Fibroblast of lung (primary cell): ENCODE results near the gene HAO2. TPM values are rescaled to one million over a fixed set of nuclear protein-coding genes. Genes with fewer than 3 reads are reported as not detected.

Experiments used
- DNase-seq, 2 donors: peaks; one replicate each; pipeline versions ENCODE4 v3.0.0 to v3.0.0-alpha.2; 2010; ENCODE audit warnings: low read depth in 2 of 2
- H2AFZ ChIP-seq: 2 replicates; pipeline ENCODE4 v1.5.1; 2012; ENCODE audit warnings: low read length, control low read depth, inconsistent platforms
- H3K27ac ChIP-seq: 2 replicates; pipeline ENCODE4 v1.5.1; 2011; ENCODE audit warnings: low read length, control low read depth; ENCODE audit not compliant: insufficient read depth
- H3K27me3 ChIP-seq: 2 replicates; pipeline ENCODE4 v1.5.1; 2011; ENCODE audit warnings: mild to moderate bottlenecking, low read length; ENCODE audit not compliant: control insufficient read depth, insufficient read depth
- H3K36me3 ChIP-seq: 2 replicates; pipeline ENCODE4 v1.5.1; 2011; ENCODE audit warnings: low read length; ENCODE audit not compliant: control insufficient read depth, insufficient read depth
- H3K4me1 ChIP-seq: 2 replicates; pipeline ENCODE4 v1.5.1; 2011; ENCODE audit warnings: low read length; ENCODE audit not compliant: control insufficient read depth, insufficient read depth; ENCODE audit errors: extremely low read depth
- H3K4me2 ChIP-seq: 2 replicates; pipeline ENCODE4 v1.5.1; 2011; ENCODE audit warnings: low read length, control low read depth; ENCODE audit not compliant: insufficient read depth; ENCODE audit errors: extremely low read depth
- H3K4me3 ChIP-seq, 4 experiments: fragments of 200-600 bp in 1 of 4; sonication (generic) in 1 of 4; replicated peaks in 1 of 4; 2 replicates each; pipeline ENCODE4 v1.5.1; 2011 to 2016; ENCODE audit warnings: low read length in 4 of 4, low read depth in 3 of 4, mild to moderate bottlenecking in 3 of 4, control low read depth in 2 of 4, inconsistent platforms in 1 of 4, mixed read lengths in 1 of 4; ENCODE audit not compliant: insufficient read depth in 1 of 4; ENCODE audit errors: control extremely low read depth in 1 of 4
- H3K79me2 ChIP-seq: 2 replicates; pipeline ENCODE4 v1.5.1; 2012; ENCODE audit warnings: mild to moderate bottlenecking, low read length, inconsistent platforms; ENCODE audit not compliant: control insufficient read depth, insufficient read depth
- H3K9ac ChIP-seq: 2 replicates; pipeline ENCODE4 v1.5.1; 2011; ENCODE audit warnings: mild to moderate bottlenecking, low read length, control low read depth; ENCODE audit not compliant: insufficient read depth
- H3K9me3 ChIP-seq: 2 replicates; pipeline ENCODE4 v1.5.1; 2012; ENCODE audit warnings: low read depth, low read length; ENCODE audit not compliant: control insufficient read depth, insufficient read depth
- H4K20me1 ChIP-seq: 2 replicates; pipeline ENCODE4 v1.5.1; 2011; ENCODE audit warnings: low read length; ENCODE audit not compliant: control insufficient read depth, insufficient read depth; ENCODE audit errors: extremely low read depth
- CTCF ChIP-seq, 2 donors: IDR thresholded peaks in 1 of 2; conservative IDR thresholded peaks in 1 of 2; 1 replicate in 1 of 2; 2 replicates in 1 of 2; pipeline ENCODE4 v1.5.1; 2011 to 2012; ENCODE audit warnings: low read length in 2 of 2, control low read depth in 1 of 2, inconsistent platforms in 1 of 2, low read depth in 1 of 2, mild to moderate bottlenecking in 1 of 2
- EZH2 ChIP-seq: IDR thresholded peaks from 2 replicates; pipeline ENCODE4 v1.5.1; 2012; ENCODE audit warnings: low read length, control low read depth, mild to moderate bottlenecking; ENCODE audit errors: missing control alignments
- polyA plus RNA-seq, 2 donors: library from polyadenylated mRNA; depleted of rRNA in 1 of 2; stranded (reverse) in 1 of 2; unstranded in 1 of 2; fragments of >200 nt; gene quantifications; 2 replicates each; pipeline ENCODE4 v1.2.1, GENCODE V29; 2011 to 2012; ENCODE audit warnings: missing spikeins in 1 of 2
- total RNA-seq: library from RNA; depleted of rRNA; stranded (reverse); fragments of >200 nt; gene quantifications from 2 replicates; pipeline ENCODE4 v1.2.1, GENCODE V29; 2014

Gene HAO2
- total and polyA plus RNA-seq, 2 donors (not counting 1 experiment from before 2014, with no cell fraction given) = not detected

- no peak overlapping the region for H2AFZ ChIP-seq
- no peaks in the 10 kb centered on the region for H3K4me1 ChIP-seq
- no peak overlapping the region for H3K4me3 ChIP-seq
- H3K9me3 ChIP-seq = no peaks in the 10 kb centered on the region
- H3K4me2 ChIP-seq = no peak overlapping the region
- H3K79me2 ChIP-seq = no peaks in the 10 kb centered on the region
- no peaks in the 10 kb centered on the region for H4K20me1 ChIP-seq
- H3K9ac ChIP-seq = no peak overlapping the region
- no peak for TF ChIP-seq EZH2
- H3K36me3 ChIP-seq = no peaks in the 10 kb centered on the region
- peaks cover 3% of the 10 kb centered on the region for H3K27me3 ChIP-seq
- no peak for DNase-seq
- H3K27ac ChIP-seq = no peak overlapping the region
These were observed 45.2 kb upstream of the HAO2 start for GRCh38 chr1:119323216-119323982.

DNA sequence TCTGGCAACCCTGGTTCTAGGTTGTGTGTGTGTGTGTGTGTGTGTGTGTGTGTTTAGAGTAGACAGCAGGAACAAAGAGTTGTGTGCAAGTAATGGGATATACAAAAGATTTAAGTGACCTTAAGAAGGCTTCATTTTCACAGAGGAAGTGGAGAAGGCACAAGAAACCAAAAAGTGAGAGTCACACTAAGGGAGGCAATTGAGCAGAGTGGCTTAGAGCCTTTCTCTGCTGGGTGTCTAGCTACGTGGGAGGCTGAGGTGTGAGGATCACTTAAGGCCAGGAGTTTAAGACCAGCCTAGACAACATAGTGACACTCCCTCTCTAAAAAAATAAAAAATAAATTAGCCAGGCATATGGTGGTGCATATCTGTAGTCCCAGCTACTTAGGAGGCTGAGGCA is 44.4 kb upstream of the HAO2 start:
- DNase-seq = no peak
- Histone ChIP-seq H3K4me1 (no peaks in the 10 kb centered on the region), H3K36me3 (no peaks in the 10 kb centered on the region), H3K9ac (no peak overlapping the region), H3K4me3 (no peak overlapping the region), H3K27ac (no peak overlapping the region), H4K20me1 (no peaks in the 10 kb centered on the region), H3K79me2 (no peaks in the 10 kb centered on the region), H3K4me2 (no peak overlapping the region), H3K9me3 (no peaks in the 10 kb centered on the region), H2AFZ (no peak overlapping the region), H3K27me3 (peaks cover 3% of the 10 kb centered on the region)
- TF ChIP-seq CTCF (conservative IDR thresholded peaks at IDR 0.05 in 1 of 2, IDR thresholded peaks at IDR 0.05 in 1 of 2; ENCODE audit: low read depth in 1 of 2, low read length in 2 of 2) = no peak
- TF ChIP-seq EZH2 = no peak

DNA sequence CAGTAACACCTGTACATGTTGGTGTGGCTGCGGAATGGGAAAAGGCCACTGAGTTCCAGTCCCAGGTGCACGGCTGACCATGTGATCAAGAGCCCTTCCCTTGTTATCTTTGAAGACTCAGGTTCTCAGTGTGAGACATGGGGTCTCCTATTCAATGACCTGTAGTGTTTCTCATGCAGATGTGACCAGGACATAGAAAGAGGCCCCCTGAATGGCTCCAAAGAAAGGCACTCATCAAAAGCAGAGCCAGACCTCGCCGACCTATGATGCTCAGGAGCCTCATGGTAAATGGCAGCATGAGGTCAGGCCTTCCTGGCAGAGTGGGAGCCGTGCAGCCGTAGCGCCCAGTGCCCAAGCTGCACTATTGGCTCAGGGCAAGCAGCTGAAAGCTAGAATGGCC is 42.3 kb upstream of the HAO2 start:
- Histone ChIP-seq H3K9me3 (no peaks in the 10 kb centered on the region), H3K27ac (no peak overlapping the region), H3K36me3 (no peaks in the 10 kb centered on the region), H3K27me3 (peaks cover 3% of the 10 kb centered on the region), H4K20me1 (no peaks in the 10 kb centered on the region), H3K4me1 (no peaks in the 10 kb centered on the region), H3K4me3 (no peak overlapping the region), H3K79me2 (no peaks in the 10 kb centered on the region), H2AFZ (no peak overlapping the region), H3K4me2 (no peak overlapping the region), H3K9ac (no peak overlapping the region)
- TF ChIP-seq EZH2 (no peak), CTCF (conservative IDR thresholded peaks at IDR 0.05 in 1 of 2, IDR thresholded peaks at IDR 0.05 in 1 of 2; ENCODE audit: low read depth in 1 of 2, low read length in 2 of 2) (no peak)
- no peak for DNase-seq
